Activated naive CD8-positive, alpha-beta T cell treated with anti-CD3 and anti-CD28 coated beads for 36 hours (primary cell): Measurements from ENCODE around the gene KLF15. TPM values are rescaled to one million over a fixed set of nuclear protein-coding genes. Genes with fewer than 3 reads are reported as not detected.

Experiments used
- DNase-seq: peaks from one replicate; pipeline ENCODE4 v3.0.0; 2021
- H3K27ac Mint-ChIP-seq: one replicate; pipeline ENCODE4 v1.8.0; 2022; ENCODE audit warnings: mild to moderate bottlenecking, moderate library complexity, mixed read lengths
- H3K27me3 Mint-ChIP-seq: one replicate; pipeline ENCODE4 v1.8.0; 2022; ENCODE audit warnings: mild to moderate bottlenecking, mixed read lengths
- H3K36me3 Mint-ChIP-seq: one replicate; pipeline ENCODE4 v1.8.0; 2021; ENCODE audit warnings: mild to moderate bottlenecking, mixed read lengths
- H3K4me1 Mint-ChIP-seq: one replicate; pipeline ENCODE4 v1.8.0; 2021; ENCODE audit warnings: mixed read lengths
- H3K4me3 Mint-ChIP-seq: one replicate; pipeline ENCODE4 v1.8.0; 2022; ENCODE audit warnings: mild to moderate bottlenecking, moderate library complexity, mixed read lengths
- H3K9me3 Mint-ChIP-seq: one replicate; pipeline ENCODE4 v1.8.0; 2022; ENCODE audit warnings: mixed read lengths
- total RNA-seq, 2 experiments: library from RNA; stranded (reverse); gene quantifications; one replicate each; pipeline ENCODE4 v1.2.3, GENCODE V29; 2021

Gene KLF15
- total RNA-seq, 2 experiments from 2014 or later = 0.41 to 0.42 TPM

- no peaks in the 10 kb centered on the region for H3K9me3 Mint-ChIP-seq
- no peak within 1 kb of the TSS for H3K4me3 Mint-ChIP-seq
- peaks cover 52% of the 10 kb centered on the region for H3K27me3 Mint-ChIP-seq
- no peak for DNase-seq
- H3K27ac Mint-ChIP-seq = no peak within 1 kb of the TSS
- no peaks in the 10 kb centered on the region for H3K36me3 Mint-ChIP-seq
- H3K4me1 Mint-ChIP-seq = peaks cover 6% of the 10 kb centered on the region
Observed at GRCh38 chr3:126394179-126394976, 37.2 kb upstream of the KLF15 start, which contains the start of gene CFAP100. Gene CFAP100, plus strand, starts transcription at chr3:126394909. Its CDS starts 1,092 bp downstream, at chr3:126396001.

GRCh38 chr3:126393563-126393962 is 36.4 kb upstream of the KLF15 start:
- Mint-ChIP-seq H3K36me3 (no peaks in the 10 kb centered on the region), H3K4me3 (no peak overlapping the region), H3K27me3 (peaks cover 55% of the 10 kb centered on the region), H3K27ac (no peak overlapping the region), H3K9me3 (no peaks in the 10 kb centered on the region), H3K4me1 (peaks cover 6% of the 10 kb centered on the region)
- no peak for DNase-seq

GRCh38 chr3:126392246-126392645 is 35.0 kb upstream of the KLF15 start:
- Mint-ChIP-seq H3K27me3 (peaks cover 65% of the 10 kb centered on the region), H3K27ac (no peak overlapping the region), H3K9me3 (no peaks in the 10 kb centered on the region), H3K36me3 (no peaks in the 10 kb centered on the region), H3K4me1 (peaks cover 6% of the 10 kb centered on the region), H3K4me3 (no peak overlapping the region)
- no peak for DNase-seq

DNA sequence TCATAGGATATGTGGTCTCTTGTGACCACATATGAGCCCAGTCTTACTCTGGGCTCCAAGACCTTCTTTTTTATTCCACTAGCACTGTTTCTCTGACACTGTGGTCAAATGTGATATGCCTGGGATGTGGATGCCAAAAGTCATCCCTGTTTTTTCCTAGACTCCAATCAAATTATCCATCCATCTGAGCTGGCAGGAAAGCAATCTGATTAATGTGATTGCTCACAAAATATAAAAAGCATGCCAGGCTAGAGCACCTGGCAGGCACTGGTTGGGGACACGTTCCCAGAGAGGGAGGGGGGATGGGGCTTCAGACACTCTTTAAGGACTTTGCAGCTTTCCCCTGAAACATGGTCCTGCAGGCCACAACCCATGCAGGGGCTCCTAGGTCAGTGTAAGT is 34.4 kb upstream of the KLF15 start:
- Mint-ChIP-seq H3K36me3 (no peaks in the 10 kb centered on the region), H3K4me1 (peaks cover 6% of the 10 kb centered on the region), H3K27me3 (peaks cover 70% of the 10 kb centered on the region), H3K9me3 (no peaks in the 10 kb centered on the region), H3K4me3 (no peak overlapping the region), H3K27ac (no peak overlapping the region)
- no peak for DNase-seq

DNA sequence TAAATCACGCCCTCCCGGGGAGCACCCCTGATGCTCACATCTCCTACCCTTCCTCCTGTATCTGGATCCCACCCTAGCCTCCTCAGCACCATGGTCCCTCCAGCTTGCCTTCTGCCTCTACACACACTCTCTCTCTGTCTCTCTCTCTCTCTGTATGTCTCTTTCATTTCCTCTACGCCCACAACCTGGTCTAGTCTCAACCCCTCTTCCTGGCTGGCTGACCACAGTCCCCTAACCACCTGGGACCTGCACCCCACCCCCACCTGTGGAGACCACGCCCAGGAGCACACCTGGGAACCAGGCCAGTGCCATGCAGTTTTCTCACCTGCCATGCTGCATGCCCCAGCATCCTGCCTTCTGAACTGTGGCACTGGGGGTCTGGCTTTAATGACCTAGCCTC is 33.5 kb upstream of the KLF15 start:
- Mint-ChIP-seq H3K4me1 (peaks cover 6% of the 10 kb centered on the region), H3K36me3 (no peaks in the 10 kb centered on the region), H3K9me3 (no peaks in the 10 kb centered on the region), H3K27ac (no peak overlapping the region), H3K4me3 (no peak overlapping the region), H3K27me3 (peaks cover 75% of the 10 kb centered on the region)
- DNase-seq = no peak

DNA sequence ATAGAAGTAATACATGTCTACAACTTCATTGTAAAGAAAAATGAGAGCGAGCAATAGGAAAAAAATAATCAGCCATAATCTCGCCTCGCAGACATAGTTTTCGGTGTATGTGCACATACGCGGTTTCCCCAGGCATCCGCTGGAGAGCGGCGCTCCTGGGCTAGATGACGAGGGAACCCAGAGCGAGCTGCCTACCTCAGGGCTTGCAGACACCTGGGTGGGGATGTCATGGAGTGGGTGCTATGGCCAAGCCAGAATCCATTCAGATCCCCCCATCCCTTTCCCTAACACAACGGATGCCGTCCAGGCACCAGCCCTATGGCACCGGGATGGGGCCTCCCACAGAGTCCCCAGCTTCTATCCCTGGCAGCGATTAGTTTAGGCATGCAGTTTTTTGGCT is 33.0 kb upstream of the KLF15 start:
- Mint-ChIP-seq H3K4me1 (peaks cover 6% of the 10 kb centered on the region), H3K36me3 (no peaks in the 10 kb centered on the region), H3K4me3 (no peak overlapping the region), H3K27me3 (peaks cover 73% of the 10 kb centered on the region), H3K9me3 (no peaks in the 10 kb centered on the region), H3K27ac (no peak overlapping the region)
- DNase-seq = no peak

GRCh38 chr3:126389794-126390146 is 32.6 kb upstream of the KLF15 start:
- H3K4me3 Mint-ChIP-seq = no peak overlapping the region
- peaks cover 6% of the 10 kb centered on the region for H3K4me1 Mint-ChIP-seq
- no peaks in the 10 kb centered on the region for H3K36me3 Mint-ChIP-seq
- no peak overlapping the region for H3K27ac Mint-ChIP-seq
- peaks cover 74% of the 10 kb centered on the region for H3K27me3 Mint-ChIP-seq
- no peaks in the 10 kb centered on the region for H3K9me3 Mint-ChIP-seq
- DNase-seq = no peak

DNA sequence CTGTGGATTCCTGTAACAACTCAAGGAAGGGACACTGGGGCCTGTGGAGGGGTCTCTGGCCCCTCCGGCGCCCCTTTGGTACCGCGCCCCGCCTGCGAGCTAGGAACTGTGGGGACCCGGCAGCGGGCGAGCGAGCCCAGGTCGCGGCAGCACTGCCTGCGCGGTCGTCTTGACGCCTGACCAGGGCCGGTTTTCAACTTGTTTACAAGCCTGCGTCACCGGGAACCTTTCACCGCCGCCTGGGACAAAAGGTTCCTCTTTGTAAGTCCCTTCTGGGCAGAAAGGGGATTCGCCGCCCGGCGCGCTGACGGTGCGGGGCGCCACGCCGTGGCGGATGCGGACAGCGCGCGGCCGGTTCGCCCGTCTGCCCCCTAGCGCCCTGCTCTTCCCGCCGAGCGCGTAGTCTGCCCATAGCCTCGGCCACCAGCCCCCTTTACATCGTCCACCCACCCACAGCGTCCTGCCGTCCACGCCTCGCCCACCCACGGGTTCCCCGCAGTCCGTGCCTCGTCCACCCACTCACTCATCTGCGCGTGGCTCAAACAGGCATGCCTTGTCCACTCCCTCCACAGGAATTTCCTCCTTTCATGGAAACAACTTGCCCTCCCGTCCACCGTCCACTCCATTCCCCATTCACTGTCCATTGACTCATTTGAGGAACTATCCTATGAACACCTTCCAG is 32.0 kb upstream of the KLF15 start:
- no peak overlapping the region for H3K4me3 Mint-ChIP-seq

DNA sequence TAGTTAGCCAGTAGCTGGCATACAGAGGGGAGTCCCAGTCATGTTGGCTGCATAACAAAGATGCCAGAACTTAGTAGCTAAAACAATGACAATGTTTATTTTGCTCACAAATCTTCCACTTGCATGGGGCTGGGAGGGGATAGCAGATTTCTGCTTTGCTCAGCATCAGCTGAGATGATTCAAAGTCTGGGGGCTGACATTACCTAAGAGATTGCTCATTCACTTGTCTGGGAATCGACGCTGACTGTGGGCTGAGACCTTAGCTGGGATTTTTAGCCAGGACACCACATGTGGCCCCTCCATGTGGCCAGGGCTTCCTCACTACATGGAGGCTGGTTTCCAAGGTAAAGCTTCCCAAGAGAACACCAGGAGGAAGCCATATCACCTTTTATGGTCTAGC is 24.8 kb upstream of the KLF15 start:
- no peaks in the 10 kb centered on the region for H3K36me3 Mint-ChIP-seq
- H3K4me1 Mint-ChIP-seq = no peaks in the 10 kb centered on the region
- no peaks in the 10 kb centered on the region for H3K9me3 Mint-ChIP-seq
- H3K27ac Mint-ChIP-seq = no peak overlapping the region
- no peak for DNase-seq
- peaks cover 31% of the 10 kb centered on the region for H3K27me3 Mint-ChIP-seq
- no peak overlapping the region for H3K4me3 Mint-ChIP-seq

More for the DNA sequence above, 32.0 kb upstream of the KLF15 start:
- Mint-ChIP-seq H3K4me1 (peaks cover 6% of the 10 kb centered on the region), H3K36me3 (no peaks in the 10 kb centered on the region), H3K9me3 (no peaks in the 10 kb centered on the region), H3K27ac (no peak overlapping the region), H3K27me3 (peaks cover 76% of the 10 kb centered on the region)
- peak; percentile 57 for DNase-seq

DNA sequence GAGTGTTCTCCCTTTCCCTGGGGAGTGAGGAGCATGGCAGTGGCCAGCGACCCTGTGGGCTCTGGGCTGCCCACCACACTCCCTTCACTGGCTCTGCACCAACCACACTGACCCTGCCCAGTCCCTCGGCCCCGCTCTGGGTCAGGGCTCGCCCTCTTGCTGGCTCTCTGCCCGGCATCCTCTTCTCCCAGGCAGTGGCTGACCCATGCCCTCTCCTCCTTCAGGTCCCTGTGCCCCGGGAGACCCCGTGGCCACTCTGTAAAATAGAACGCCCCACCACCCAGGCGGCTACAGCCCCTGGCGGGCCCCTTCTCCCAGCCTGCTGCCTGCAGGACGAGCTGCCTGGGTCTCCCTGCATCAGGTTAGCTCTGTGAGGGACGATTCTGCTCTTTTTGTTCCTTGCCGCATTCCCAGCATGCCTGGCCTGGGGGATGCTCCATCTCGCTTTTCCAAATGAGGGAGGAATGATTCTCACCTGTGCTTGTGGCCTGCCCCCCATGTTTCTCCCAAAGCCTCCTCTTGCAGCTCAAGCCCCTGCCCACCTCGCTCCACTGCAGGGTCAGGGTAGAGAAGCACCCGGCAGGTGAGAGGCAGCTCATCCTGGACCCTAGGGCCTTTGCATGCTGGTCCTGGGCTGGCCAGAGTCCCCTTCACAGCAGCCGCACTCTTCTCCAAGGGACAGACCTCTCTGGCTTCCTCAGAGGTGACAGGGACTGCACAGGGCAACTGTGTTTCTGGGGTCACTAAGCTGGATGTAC is 23.0 kb upstream of the KLF15 start:
- Mint-ChIP-seq H3K27ac (no peak overlapping the region), H3K36me3 (no peaks in the 10 kb centered on the region), H3K4me1 (no peaks in the 10 kb centered on the region), H3K9me3 (no peaks in the 10 kb centered on the region), H3K4me3 (no peak overlapping the region), H3K27me3 (peaks cover 19% of the 10 kb centered on the region)
- DNase-seq = no peak

DNA sequence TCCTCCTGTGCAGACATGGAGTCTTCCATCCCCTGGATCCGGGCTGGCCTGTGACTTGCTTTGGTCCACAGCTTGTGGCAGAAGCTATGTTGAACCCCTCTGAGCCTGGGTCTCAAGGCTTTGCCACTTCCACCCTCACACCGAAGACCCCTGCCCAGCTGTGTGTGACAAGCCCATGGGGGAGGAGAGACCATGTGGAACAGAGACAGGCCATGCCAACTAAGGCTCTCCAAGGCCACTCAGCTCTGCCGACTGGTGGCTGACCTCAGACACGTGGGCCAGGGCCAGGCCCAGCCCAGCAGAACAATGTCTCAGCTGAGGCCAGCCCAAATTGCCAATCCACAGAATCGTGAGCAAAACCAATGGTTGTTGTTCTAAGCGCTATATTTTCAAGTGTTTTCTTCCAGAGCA is 21.1 kb upstream of the KLF15 start:
- H3K4me1 Mint-ChIP-seq = no peaks in the 10 kb centered on the region
- no peaks in the 10 kb centered on the region for H3K9me3 Mint-ChIP-seq
- peaks cover 8% of the 10 kb centered on the region for H3K27me3 Mint-ChIP-seq
- no peak overlapping the region for H3K4me3 Mint-ChIP-seq
- H3K36me3 Mint-ChIP-seq = no peaks in the 10 kb centered on the region
- H3K27ac Mint-ChIP-seq = no peak overlapping the region
- no peak for DNase-seq

DNA sequence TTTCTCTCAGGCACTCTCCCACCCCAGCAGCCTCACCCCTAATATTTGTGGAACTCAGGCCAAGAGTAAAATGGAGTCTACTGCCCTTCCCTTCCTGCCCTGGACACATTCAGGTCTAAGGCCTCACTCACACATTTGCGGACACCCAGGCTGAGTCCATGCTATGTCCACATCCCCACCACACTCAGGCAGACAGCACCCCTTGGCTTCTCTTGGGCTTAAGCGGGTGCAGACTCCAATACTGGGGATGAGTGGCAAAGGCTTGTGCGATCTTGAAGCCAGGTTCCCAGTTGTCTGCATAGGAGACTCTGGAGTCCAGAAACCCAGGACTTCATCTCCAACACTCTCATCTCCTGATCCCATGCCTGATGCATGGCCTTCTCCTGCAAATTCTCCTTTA is 20.0 kb upstream of the KLF15 start:
- Mint-ChIP-seq H3K9me3 (no peaks in the 10 kb centered on the region), H3K4me3 (no peak overlapping the region), H3K27me3 (peaks cover 4% of the 10 kb centered on the region), H3K36me3 (no peaks in the 10 kb centered on the region), H3K27ac (no peak overlapping the region), H3K4me1 (no peaks in the 10 kb centered on the region)
- DNase-seq = no peak

- no peak for DNase-seq
- no peaks in the 10 kb centered on the region for H3K27me3 Mint-ChIP-seq
- no peaks in the 10 kb centered on the region for H3K4me1 Mint-ChIP-seq
- no peaks in the 10 kb centered on the region for H3K36me3 Mint-ChIP-seq
- H3K27ac Mint-ChIP-seq = no peak overlapping the region
- H3K9me3 Mint-ChIP-seq = no peaks in the 10 kb centered on the region
- no peak overlapping the region for H3K4me3 Mint-ChIP-seq
Observed at GRCh38 chr3:126376444-126376843, 19.2 kb upstream of the KLF15 start.

DNA sequence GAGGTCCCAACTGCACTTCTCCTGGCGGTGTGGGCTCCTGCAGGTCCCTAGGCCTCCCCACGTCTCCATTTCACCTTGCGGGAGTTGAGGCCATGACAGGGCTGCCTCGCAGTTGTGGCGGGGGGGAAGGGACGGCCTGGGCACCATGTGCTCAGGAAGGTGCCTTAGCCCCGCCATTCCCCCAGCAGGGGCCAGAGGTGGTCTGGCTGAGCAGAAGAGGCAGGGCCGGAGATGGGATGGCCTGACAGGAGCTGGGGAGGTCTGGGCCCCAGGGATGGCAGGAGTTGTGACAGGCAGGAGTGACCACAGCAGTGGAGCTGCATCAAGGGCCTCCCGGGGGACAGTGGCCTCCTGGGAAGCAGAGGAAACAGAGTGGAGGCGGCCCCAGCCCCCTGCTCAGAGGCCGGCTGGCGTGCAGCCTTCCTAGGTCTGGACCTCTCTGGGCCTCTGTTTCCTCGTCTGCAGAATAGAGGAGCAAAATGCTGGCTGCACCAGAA is 18.7 kb upstream of the KLF15 start:
- no peak for DNase-seq
- no peaks in the 10 kb centered on the region for H3K36me3 Mint-ChIP-seq
- no peak overlapping the region for H3K4me3 Mint-ChIP-seq
- H3K4me1 Mint-ChIP-seq = no peaks in the 10 kb centered on the region
- H3K9me3 Mint-ChIP-seq = no peaks in the 10 kb centered on the region
- H3K27me3 Mint-ChIP-seq = no peaks in the 10 kb centered on the region
- H3K27ac Mint-ChIP-seq = no peak overlapping the region
